DND-41 (cell line): Measurements from ENCODE around the gene TFDP2.
A peak's percentile ranks its signal among the peaks of the same experiment; 100 is the strongest.

Source experiments
- ATAC-seq: fragments of 200-7000 bp; cut with Tn5 transposase; 3 replicates; pipeline ENCODE4 v1.9.1; 2021; ENCODE audit warnings: low read depth; ENCODE audit not compliant: insufficient read depth
- DNase-seq: peaks from one replicate; pipeline ENCODE4 v3.0.0-alpha.2; 2020
- H2AFZ ChIP-seq: 2 replicates; pipeline ENCODE4 v1.6.0; 2012; ENCODE audit warnings: low read depth, low read length
- H3K27ac ChIP-seq: 2 replicates; pipeline ENCODE4 v1.5.1; 2012; ENCODE audit warnings: low read length, inconsistent platforms
- H3K27me3 ChIP-seq: fragments of 200-600 bp; sonication (generic); 2 replicates; pipeline ENCODE4 v1.6.0; 2012; ENCODE audit warnings: low read length, mild to moderate bottlenecking, inconsistent platforms; ENCODE audit not compliant: insufficient read depth, poor library complexity
- H3K36me3 ChIP-seq: 2 replicates; pipeline ENCODE4 v1.5.1; 2012; ENCODE audit warnings: low read length, inconsistent platforms; ENCODE audit not compliant: insufficient read depth
- H3K4me1 ChIP-seq: 2 replicates; pipeline ENCODE4 v1.5.1; 2012; ENCODE audit warnings: mild to moderate bottlenecking, low read length; ENCODE audit not compliant: insufficient read depth
- H3K4me2 ChIP-seq: 2 replicates; pipeline ENCODE4 v1.6.0; 2012; ENCODE audit warnings: mild to moderate bottlenecking, moderate library complexity, low read length, inconsistent platforms; ENCODE audit not compliant: insufficient read depth
- H3K4me3 ChIP-seq, 2 experiments: fragments of 200-600 bp in 1 of 2; shearing (Covaris generic) in 1 of 2; 2 replicates each; pipeline ENCODE4 v1.5.1; 2012 to 2016; ENCODE audit warnings: inconsistent platforms in 2 of 2, low read length in 2 of 2, mild to moderate bottlenecking in 2 of 2, low read depth in 1 of 2, moderate library complexity in 1 of 2
- H3K79me2 ChIP-seq: 2 replicates; pipeline ENCODE4 v1.6.0; 2012; ENCODE audit warnings: low read length, inconsistent platforms; ENCODE audit not compliant: insufficient read depth
- H3K9ac ChIP-seq: 2 replicates; pipeline ENCODE4 v1.6.0; 2012; ENCODE audit warnings: low read depth, mild to moderate bottlenecking, inconsistent platforms, low read length, moderate library complexity
- H3K9me3 ChIP-seq: 2 replicates; pipeline ENCODE4 v1.5.1; 2012; ENCODE audit warnings: low read length, moderate library complexity, mild to moderate bottlenecking, inconsistent platforms; ENCODE audit not compliant: insufficient read depth, severe bottlenecking
- H4K20me1 ChIP-seq: 2 replicates; pipeline ENCODE4 v1.6.0; 2012; ENCODE audit warnings: low read length; ENCODE audit not compliant: insufficient read depth
- EZH2 ChIP-seq: IDR thresholded peaks from 3 replicates; pipeline ENCODE4 v1.6.1; 2012; ENCODE audit warnings: borderline replicate concordance, low read depth, mild to moderate bottlenecking, moderate library complexity, low read length, inconsistent platforms; ENCODE audit not compliant: severe bottlenecking
- TF ChIP-seq, protein P1 (sequence below): IDR thresholded peaks from 2 replicates; pipeline ENCODE4 v1.5.1; 2012; ENCODE audit warnings: borderline replicate concordance, low read length, moderate library complexity, mild to moderate bottlenecking; ENCODE audit not compliant: poor library complexity, severe bottlenecking; ENCODE audit errors: extremely low read depth

The TFDP2 gene

DNA sequence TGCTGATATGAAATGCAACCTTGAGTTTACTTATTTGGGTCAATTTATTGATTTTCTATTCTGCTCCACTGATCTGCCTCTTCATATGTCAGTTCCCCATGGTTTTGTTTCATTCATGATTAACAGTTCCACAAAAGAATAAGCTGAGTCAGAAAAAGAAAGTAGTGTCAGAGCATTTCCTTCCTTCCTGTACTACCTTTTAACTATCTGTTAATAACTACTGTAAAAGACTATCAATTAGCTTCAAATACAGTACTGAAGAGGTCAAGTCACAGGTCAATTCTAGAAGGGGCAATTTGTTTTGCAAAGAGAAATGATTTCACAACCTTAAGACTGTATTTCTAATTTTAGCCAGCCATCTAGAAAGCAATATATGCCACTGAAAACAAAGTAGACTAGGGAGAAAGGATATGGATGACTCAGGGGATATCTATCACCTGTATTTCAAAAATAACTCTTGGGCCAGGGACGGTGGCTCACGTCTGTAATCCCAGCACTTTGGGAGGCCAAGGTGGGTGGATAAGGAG, 129.5 kb downstream of the TFDP2 start:
- peaks cover 37% of the 10 kb centered on the region for H4K20me1 ChIP-seq
- DNase-seq (no peak), ATAC-seq (no peak)
- H3K4me2 ChIP-seq: no peak overlapping the region
- no peaks in the 10 kb centered on the region for H3K9me3 ChIP-seq
- H3K9ac ChIP-seq: no peak overlapping the region
- no peaks in the 10 kb centered on the region for H3K27me3 ChIP-seq
- H3K4me1 ChIP-seq: peaks cover 58% of the 10 kb centered on the region
- H3K79me2 ChIP-seq: peaks cover 99% of the 10 kb centered on the region
- H3K4me3 ChIP-seq: no peak overlapping the region
- H3K27ac ChIP-seq: peak overlapping the region; percentile 8; the same call in 1 of the 2 replicates
- TF ChIP-seq, protein P1, sequence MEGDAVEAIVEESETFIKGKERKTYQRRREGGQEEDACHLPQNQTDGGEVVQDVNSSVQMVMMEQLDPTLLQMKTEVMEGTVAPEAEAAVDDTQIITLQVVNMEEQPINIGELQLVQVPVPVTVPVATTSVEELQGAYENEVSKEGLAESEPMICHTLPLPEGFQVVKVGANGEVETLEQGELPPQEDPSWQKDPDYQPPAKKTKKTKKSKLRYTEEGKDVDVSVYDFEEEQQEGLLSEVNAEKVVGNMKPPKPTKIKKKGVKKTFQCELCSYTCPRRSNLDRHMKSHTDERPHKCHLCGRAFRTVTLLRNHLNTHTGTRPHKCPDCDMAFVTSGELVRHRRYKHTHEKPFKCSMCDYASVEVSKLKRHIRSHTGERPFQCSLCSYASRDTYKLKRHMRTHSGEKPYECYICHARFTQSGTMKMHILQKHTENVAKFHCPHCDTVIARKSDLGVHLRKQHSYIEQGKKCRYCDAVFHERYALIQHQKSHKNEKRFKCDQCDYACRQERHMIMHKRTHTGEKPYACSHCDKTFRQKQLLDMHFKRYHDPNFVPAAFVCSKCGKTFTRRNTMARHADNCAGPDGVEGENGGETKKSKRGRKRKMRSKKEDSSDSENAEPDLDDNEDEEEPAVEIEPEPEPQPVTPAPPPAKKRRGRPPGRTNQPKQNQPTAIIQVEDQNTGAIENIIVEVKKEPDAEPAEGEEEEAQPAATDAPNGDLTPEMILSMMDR: no peak
- TF ChIP-seq EZH2: no peak
- no peak overlapping the region for H2AFZ ChIP-seq
- peaks cover 52% of the 10 kb centered on the region for H3K36me3 ChIP-seq

DNA sequence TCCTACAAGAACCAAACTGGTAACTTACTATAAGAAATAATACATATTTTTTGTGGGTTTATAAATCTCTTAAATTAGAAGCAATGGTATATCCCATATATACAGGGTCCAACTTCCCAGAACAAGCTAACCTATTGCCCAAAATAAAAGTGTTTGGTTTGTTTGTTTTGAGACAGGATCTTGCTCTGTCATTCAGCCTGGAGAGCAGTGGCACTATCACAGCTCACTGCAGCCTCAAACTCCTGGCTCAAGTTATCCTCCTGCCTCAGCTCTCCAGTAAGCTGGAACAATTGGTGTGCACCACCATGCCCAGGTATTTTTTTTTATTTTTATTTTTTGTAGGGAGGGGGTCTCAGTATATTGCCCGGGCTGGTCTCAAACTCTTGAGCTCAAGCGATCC, 135.4 kb downstream of the TFDP2 start:
- Histone ChIP-seq H3K27me3 (no peaks in the 10 kb centered on the region), H3K9me3 (no peaks in the 10 kb centered on the region), H3K79me2 (peaks cover 89% of the 10 kb centered on the region), H3K27ac (no peak overlapping the region), H3K4me2 (no peak overlapping the region), H3K4me1 (0 out of 2 replicates have a peak, but pooled peaks cover 7% of the 10 kb centered on the region), H3K9ac (no peak overlapping the region), H3K36me3 (peaks cover 29% of the 10 kb centered on the region), H2AFZ (no peak overlapping the region), H4K20me1 (peaks cover 43% of the 10 kb centered on the region), H3K4me3 (no peak overlapping the region)
- no peak for DNase-seq
- no peak for TF ChIP-seq EZH2
- TF ChIP-seq, protein P1: no peak
- peak; percentile 16; the same call in 1 of the 3 replicates for ATAC-seq

DNA sequence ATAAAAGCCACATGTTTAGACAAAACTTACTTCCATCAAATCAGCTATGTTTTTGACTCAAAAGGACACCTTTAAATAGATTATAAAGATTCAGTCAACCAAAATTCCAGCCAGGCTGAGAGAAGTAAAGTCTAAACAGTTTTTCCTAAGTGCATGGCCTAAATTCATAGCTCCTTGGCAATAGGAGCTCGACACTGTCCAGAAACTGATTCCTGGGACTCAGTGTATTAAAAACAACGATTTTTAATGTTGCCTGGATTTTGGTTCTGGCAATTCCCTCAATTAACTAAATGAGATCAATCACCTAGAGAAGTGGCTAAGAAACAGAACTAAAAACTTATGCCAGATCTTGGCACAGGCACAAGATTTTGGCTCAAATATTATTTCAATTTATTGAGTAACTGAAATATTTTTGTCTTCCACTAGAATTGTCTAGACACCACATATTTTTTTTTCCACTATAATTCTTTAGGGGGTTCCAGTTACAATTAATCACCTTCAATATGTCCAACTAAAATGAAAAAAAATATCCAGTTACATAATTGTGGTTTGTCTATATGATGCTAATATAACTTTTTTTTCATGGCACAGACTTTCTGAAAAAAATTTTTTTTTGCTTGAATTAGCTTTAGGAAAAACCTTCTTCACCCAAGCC, 135.9 kb downstream of the TFDP2 start:
- no peak overlapping the region for H2AFZ ChIP-seq
- H3K4me3 ChIP-seq: no peak overlapping the region
- H3K27me3 ChIP-seq: no peaks in the 10 kb centered on the region
- peaks cover 47% of the 10 kb centered on the region for H4K20me1 ChIP-seq
- no peak for DNase-seq
- TF ChIP-seq, protein P1: no peak
- no peak for TF ChIP-seq EZH2
- H3K9ac ChIP-seq: no peak overlapping the region
- no peak overlapping the region for H3K27ac ChIP-seq
- H3K79me2 ChIP-seq: peaks cover 89% of the 10 kb centered on the region
- H3K4me1 ChIP-seq: 0 out of 2 replicates have a peak, but pooled peaks cover 7% of the 10 kb centered on the region
- ATAC-seq: no peak
- H3K36me3 ChIP-seq: peaks cover 33% of the 10 kb centered on the region
- no peaks in the 10 kb centered on the region for H3K9me3 ChIP-seq
- no peak overlapping the region for H3K4me2 ChIP-seq
